CD4-positive, alpha-beta T cell (primary cell): ENCODE results near the gene ERGIC3. TPM values are rescaled to one million over a fixed set of nuclear protein-coding genes. Genes with fewer than 3 reads are reported as not detected.
"Not testable (repeated sequence)": the region's sequence is repeated elsewhere in the genome, so short reads cannot be mapped to it uniquely, and the experiment has no call there.

ENCODE experiments used
- ATAC-seq: fragments of 200-7000 bp; cut with Tn5 transposase; one replicate; pipeline ENCODE4 v1.10.0; 2022; ENCODE audit warnings: mild to moderate bottlenecking; ENCODE audit not compliant: poor library complexity
- CTCF ChIA-PET: fragments of 350-600 bp; sonication (Branson Sonifier 250); formaldehyde crosslinking; loops from one replicate; lab custom pipeline; 2021; ENCODE audit warnings: antibody characterized with exemption, inconsistent platforms; lab: Charles Lee
- POLR2A ChIA-PET: fragments of 350-600 bp; sonication (Branson Sonifier 250); formaldehyde crosslinking; loops from one replicate; lab custom pipeline; 2021; ENCODE audit warnings: antibody characterized with exemption, inconsistent platforms; lab: Charles Lee
- DNase-seq, 14 experiments: peaks; one replicate each; pipeline ENCODE4 v3.0.0-alpha.2; 2013 to 2020; ENCODE audit warnings: mixed read lengths in 2 of 14
- H3K27ac ChIP-seq, 2 donors: one replicate each; pipeline versions ENCODE4 v1.5.1 to v1.7.0; 2013; ENCODE audit warnings: low read length in 2 of 2, low read depth in 1 of 2, mild to moderate bottlenecking in 1 of 2
- H3K27me3 ChIP-seq, 2 experiments: 1 replicate in 1 of 2; 2 replicates in 1 of 2; pipeline versions ENCODE4 v1.6.1 to v1.7.0; 2013; ENCODE audit warnings: low read length in 2 of 2, control low read depth in 1 of 2, mild to moderate bottlenecking in 1 of 2, moderate library complexity in 1 of 2; ENCODE audit not compliant: insufficient read depth in 2 of 2, control insufficient read depth in 1 of 2
- H3K36me3 ChIP-seq: one replicate; pipeline ENCODE4 v1.6.1; 2013; ENCODE audit warnings: low read length, control low read depth; ENCODE audit not compliant: insufficient read depth
- H3K4me1 ChIP-seq: one replicate; pipeline ENCODE4 v1.6.1; 2013; ENCODE audit warnings: low read length, control low read depth; ENCODE audit not compliant: insufficient read depth
- H3K4me3 ChIP-seq: one replicate; pipeline ENCODE4 v1.5.1; 2013; ENCODE audit warnings: mild to moderate bottlenecking, low read length, moderate library complexity
- H3K9me3 ChIP-seq, 2 experiments: 1 replicate in 1 of 2; 2 replicates in 1 of 2; pipeline versions ENCODE4 v1.6.1 to v1.7.0; 2013; ENCODE audit warnings: low read length in 2 of 2, mild to moderate bottlenecking in 2 of 2, control low read depth in 1 of 2, moderate library complexity in 1 of 2; ENCODE audit not compliant: control insufficient read depth in 1 of 2, insufficient read depth in 1 of 2
- H3K27ac Mint-ChIP-seq: one replicate; pipeline ENCODE4 v1.8.0; 2020; ENCODE audit warnings: mixed read lengths
- H3K27me3 Mint-ChIP-seq: one replicate; pipeline ENCODE4 v1.8.0; 2021; ENCODE audit warnings: mixed read lengths
- H3K36me3 Mint-ChIP-seq: one replicate; pipeline ENCODE4 v1.8.0; 2021; ENCODE audit warnings: low read depth, mixed read lengths
- H3K4me1 Mint-ChIP-seq: one replicate; pipeline ENCODE4 v1.8.0; 2021; ENCODE audit warnings: low read depth, mixed read lengths
- H3K4me3 Mint-ChIP-seq: one replicate; pipeline ENCODE4 v1.8.0; 2020; ENCODE audit warnings: mild to moderate bottlenecking, mixed read lengths
- H3K9me3 Mint-ChIP-seq: one replicate; pipeline ENCODE4 v1.8.0; 2020; ENCODE audit warnings: mixed read lengths
- CTCF ChIP-seq: fragments of 200-600 bp; IDR thresholded peaks from one replicate; pipeline ENCODE4 v1.8.0; 2022; ENCODE audit warnings: antibody characterized with exemption, mild to moderate bottlenecking
- intact Hi-C, 2 experiments: fragments of 100-400 bp; cut with DNase I in 1 of 2; cut with micrococcal nuclease in 1 of 2; formaldehyde crosslinking; loops; one replicate each; pipeline versions ENCODE4 v1.15.1 to v1.9.0; 2023 to 2025; cut with DNase I, micrococcal nuclease
- total RNA-seq, 174 experiments: library from RNA in 2 of 174; stranded (reverse) in 2 of 174; gene quantifications; one replicate each; pipeline ENCODE4 v1.2.3 and lab custom pipeline; 2021 to 2026

The ERGIC3 gene
- total RNA-seq, 2 experiments from 2014 or later = 144 to 146 TPM

- Histone ChIP-seq H3K4me1 (no peaks in the 10 kb centered on the region), H3K9me3 (no peaks in the 10 kb centered on the region), H3K27me3 (no peaks in the 10 kb centered on the region), H3K4me3 (no peak overlapping the region), H3K36me3 (peaks cover 54% of the 10 kb centered on the region), H3K27ac (no peak overlapping the region)
- intact Hi-C loops = no loop called here
- H3K27ac Mint-ChIP-seq = no peak overlapping the region
- H3K27me3 Mint-ChIP-seq = no peaks in the 10 kb centered on the region
- no peaks in the 10 kb centered on the region for H3K9me3 Mint-ChIP-seq
- ChIA-PET POLR2A (no interaction called here), CTCF (no interaction called here)
- H3K36me3 Mint-ChIP-seq = peaks cover 55% of the 10 kb centered on the region
- no peak overlapping the region for H3K4me3 Mint-ChIP-seq
- DNase-seq (no peak), ATAC-seq (no peak)
- no peak for TF ChIP-seq CTCF
- no peaks in the 10 kb centered on the region for H3K4me1 Mint-ChIP-seq
Measured at GRCh38 chr20:35552914-35553313, 11.0 kb downstream of the ERGIC3 start.

- H3K4me1 ChIP-seq, H3K9me3 Mint-ChIP-seq, DNase-seq, ATAC-seq, CTCF ChIA-PET, H3K27ac Mint-ChIP-seq, H3K9me3 ChIP-seq, H3K27me3 Mint-ChIP-seq, H3K4me3 ChIP-seq, intact Hi-C loops, H3K27ac ChIP-seq, H3K4me1 Mint-ChIP-seq, H3K4me3 Mint-ChIP-seq, H3K27me3 ChIP-seq, POLR2A ChIA-PET: not testable (repeated sequence)
- H3K36me3 ChIP-seq = peaks cover 36% of the 10 kb centered on the region
- H3K36me3 Mint-ChIP-seq = peaks cover 42% of the 10 kb centered on the region
Measured at GRCh38 chr20:35555461-35555860, 13.6 kb downstream of the ERGIC3 start.

- CTCF ChIA-PET = no interaction called here
- no peak overlapping the region for H3K27ac ChIP-seq
- peaks cover 42% of the 10 kb centered on the region for H3K36me3 Mint-ChIP-seq
- H3K4me3 Mint-ChIP-seq = no peak overlapping the region
- no peak overlapping the region for H3K4me3 ChIP-seq
- no peaks in the 10 kb centered on the region for H3K9me3 ChIP-seq
- no peaks in the 10 kb centered on the region for H3K4me1 Mint-ChIP-seq
- intact Hi-C loops = no loop called here
- no peak for TF ChIP-seq CTCF
- no peaks in the 10 kb centered on the region for H3K9me3 Mint-ChIP-seq
- ATAC-seq (no peak), DNase-seq (no peak)
- H3K27ac Mint-ChIP-seq = no peak overlapping the region
- H3K27me3 Mint-ChIP-seq = no peaks in the 10 kb centered on the region
- H3K4me1 ChIP-seq = no peaks in the 10 kb centered on the region
- POLR2A ChIA-PET = no interaction called here
- peaks cover 31% of the 10 kb centered on the region for H3K36me3 ChIP-seq
- no peaks in the 10 kb centered on the region for H3K27me3 ChIP-seq
Measured at GRCh38 chr20:35555951-35556645, 14.2 kb downstream of the ERGIC3 start.

GRCh38 chr20:35556871-35557270, 15.0 kb downstream of the ERGIC3 start:
- ChIA-PET CTCF (no interaction called here), POLR2A (no interaction called here)
- Mint-ChIP-seq H3K36me3 (peaks cover 42% of the 10 kb centered on the region), H3K27ac (no peak overlapping the region), H3K4me1 (no peaks in the 10 kb centered on the region), H3K4me3 (no peak overlapping the region), H3K9me3 (no peaks in the 10 kb centered on the region), H3K27me3 (no peaks in the 10 kb centered on the region)
- DNase-seq (no peak), ATAC-seq (no peak)
- Histone ChIP-seq H3K4me1 (no peaks in the 10 kb centered on the region), H3K4me3 (no peak overlapping the region), H3K27ac (no peak overlapping the region), H3K9me3 (no peaks in the 10 kb centered on the region), H3K27me3 (no peaks in the 10 kb centered on the region), H3K36me3 (peaks cover 26% of the 10 kb centered on the region)
- intact Hi-C loops = no loop called here
- no peak for TF ChIP-seq CTCF
